Activated gamma-delta T cell treated with anti-CD3 and anti-CD28 coated beads, Interleukin-2, amount 50 U/mL, for 16 hours (primary cell): ENCODE results near the gene AFF1.
A peak's percentile ranks its signal among the peaks of the same experiment; 100 is the strongest.
"Not testable (repeated sequence)": the region's sequence is repeated elsewhere in the genome, so short reads cannot be mapped to it uniquely, and the experiment has no call there.

ENCODE experiments used
- DNase-seq: peaks from one replicate; pipeline ENCODE4 v3.0.0-alpha.2; 2020; ENCODE audit warnings: low read depth

The AFF1 gene

DNA sequence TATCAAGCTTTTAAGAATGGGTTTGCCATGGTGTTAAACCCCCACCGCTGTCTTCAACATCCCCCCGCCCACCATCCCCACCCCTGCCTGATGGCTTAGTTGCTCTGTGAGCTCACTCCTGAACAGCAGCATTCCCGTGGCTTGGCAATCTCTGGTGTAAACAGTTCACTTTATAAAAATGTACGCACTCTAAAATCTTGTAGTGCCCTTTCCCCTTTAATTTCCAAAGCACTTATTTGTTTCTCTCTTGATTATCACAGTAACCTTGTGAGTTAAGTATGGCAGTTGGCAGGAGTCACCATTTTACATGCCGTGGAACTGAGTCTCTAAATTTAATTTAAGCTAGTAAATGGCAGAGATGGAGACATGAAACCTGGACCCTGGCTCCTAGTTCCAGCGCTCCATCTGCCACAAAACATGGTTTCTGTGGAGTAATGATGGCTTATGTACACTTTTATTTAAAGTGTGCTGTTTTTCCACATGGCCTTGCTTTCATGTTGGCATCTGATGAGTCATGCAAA lies 123.1 kb downstream of the AFF1 start:
- DNase-seq = no peak

DNA sequence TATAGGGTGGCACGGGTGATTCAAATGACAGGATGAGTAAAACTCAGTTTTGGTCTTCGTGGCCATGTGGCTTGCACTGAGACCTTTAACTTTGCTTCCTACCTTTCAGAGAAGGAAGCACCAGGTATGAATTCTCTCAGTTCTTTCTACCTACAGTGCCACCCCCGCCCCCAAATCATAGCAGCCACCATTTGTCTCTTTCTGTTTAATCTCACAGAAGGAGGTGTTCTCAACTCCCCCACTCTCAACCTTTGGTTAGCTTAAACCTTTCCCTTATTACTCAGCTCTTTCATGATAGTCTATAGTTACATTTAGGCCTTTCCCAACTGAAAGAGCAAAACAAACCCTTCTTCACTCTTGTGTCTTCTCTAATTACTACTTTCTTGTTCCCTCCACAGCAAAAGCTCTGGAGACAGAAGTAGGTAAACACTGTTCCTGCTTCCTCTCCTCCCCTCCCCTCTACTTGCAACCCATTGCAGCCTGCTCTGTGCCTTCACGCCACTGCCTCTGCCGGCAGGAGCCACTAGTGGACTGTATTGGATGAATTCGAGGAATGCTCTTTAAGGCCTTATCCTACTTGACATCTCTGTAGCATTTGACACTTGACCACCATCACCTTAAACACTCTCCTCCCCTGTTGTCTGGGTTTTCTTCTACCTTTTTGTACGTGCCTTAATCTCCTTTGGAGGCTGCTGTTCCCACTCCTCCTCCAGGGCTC lies 123.7 kb downstream of the AFF1 start:
- peak; percentile 24 for DNase-seq

DNA sequence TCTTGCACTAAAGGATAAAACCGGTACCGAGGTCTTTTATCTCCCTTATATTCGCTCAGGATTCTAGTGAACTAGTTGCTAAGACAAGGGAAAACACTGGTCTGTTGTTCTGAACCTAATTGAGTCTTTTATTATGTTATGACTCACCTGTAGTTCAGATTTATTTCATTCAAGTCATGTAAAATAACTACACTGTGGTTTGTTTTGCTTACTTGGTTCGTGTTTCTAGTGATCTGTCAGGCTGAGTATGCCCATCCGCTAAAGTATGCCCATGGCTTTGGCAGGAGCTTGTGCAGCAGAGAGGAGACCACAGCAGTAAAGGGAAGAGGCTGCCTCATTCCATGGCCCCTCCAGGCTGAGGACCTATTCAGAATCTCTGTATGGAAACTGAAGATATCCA lies 126.1 kb downstream of the AFF1 start:
- DNase-seq = no peak

DNA sequence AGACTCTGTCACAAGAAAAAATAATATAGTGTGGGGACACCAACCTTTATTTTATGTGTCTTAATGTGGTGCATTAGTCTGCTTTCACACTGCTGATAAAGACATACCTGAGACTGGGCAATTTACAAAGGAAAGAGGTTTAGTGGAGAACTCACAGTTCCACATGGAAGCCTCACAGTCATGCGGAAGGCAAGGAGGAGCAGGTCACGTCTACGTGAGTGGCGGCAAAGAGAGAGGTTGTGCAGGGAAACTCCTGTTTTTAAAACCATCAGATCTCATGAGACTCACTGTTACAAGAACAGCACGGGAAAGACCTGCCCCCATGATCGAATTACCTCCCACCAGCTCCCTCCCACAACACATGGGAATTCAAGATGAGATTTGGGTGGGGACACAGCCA lies 130.2 kb downstream of the AFF1 start:
- no peak for DNase-seq

DNA sequence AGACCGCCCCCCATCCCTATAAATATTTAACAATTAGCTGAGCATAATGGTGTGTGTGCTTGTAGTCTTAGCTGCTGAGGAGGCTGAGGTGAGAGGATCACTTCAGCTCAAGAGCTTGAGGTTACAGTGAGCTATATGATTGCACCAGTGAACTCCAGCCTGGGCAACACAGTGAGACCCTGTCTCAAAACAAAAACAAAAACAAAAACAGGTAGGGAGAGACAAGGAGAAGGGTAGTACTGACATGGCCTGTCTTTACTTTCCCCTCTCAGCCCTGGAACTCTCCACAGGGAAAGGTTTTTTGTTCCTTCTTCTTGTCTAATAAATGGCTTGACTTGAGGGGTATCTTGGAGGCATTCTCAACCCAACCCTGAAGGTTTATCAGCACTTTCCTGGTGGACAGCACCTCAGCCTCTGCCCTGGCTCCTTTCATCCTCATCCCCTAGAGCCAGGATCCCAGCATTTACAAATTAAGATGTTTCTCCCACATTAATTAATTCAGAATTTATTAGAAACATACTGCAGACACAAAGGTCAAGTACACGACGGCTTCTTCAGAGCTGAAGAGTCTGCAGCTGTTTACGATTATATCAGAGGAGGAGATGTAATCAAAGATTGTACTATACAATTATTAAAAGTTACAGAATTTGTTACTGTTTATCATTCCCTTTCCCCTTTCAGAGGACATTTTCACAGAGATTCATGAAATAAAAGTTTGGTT lies 131.8 kb downstream of the AFF1 start:
- DNase-seq = no peak

DNA sequence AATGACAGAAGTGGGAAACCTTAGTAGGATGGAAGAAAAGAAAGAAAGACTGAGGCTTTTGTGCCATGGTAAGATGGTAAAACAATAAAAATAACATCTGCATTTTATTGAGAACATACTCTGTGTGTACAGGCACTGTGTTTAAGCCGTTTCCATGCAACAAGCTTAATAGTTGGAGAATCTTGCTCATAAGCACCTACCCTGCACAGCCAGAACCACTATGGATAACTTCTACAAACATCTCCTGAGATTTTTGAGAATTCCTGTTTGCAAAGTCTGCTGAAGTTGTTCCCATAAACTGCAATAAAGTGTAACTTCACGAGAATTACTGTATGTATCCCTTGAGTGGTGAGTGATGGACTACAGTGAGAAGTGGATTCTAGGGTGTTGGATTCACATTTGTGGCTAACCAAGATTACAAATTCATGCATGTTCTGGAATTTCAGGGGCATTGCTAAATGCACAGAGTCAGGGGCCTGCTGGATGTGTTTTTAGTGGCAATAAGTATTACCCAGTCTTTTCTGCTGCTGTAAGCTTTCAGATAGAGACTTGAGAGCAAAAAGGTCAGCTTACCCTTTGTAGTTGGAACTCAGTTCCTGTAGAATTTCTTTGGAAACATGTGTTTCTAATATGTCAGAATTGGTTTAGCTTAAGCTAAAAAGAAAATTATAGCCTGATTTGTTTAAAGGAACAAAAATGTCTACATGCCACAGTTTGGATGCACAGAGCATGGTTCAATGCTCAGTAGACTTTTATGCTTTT lies 132.5 kb downstream of the AFF1 start:
- no peak for DNase-seq

DNA sequence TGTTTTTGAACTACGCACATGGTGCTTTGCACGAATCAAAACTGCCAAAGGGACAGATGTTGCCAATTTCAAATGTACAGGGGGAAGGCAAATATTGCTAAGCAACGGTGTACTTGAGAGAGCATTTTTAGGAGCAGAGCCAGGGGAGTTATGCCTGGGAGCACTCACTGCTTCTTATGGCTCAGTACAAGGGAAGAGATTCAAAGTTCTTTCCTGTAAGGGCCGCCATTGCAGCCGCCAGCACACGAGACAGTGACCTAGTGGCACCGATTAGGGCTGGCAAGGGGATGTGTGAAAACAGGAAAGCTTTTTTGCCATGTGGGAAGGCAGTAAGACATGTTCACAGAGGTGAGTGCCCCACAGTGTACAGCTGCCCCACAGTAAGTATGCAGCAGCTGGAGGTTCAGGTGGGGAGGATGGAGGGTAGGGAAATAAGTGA lies 133.8 kb downstream of the AFF1 start:
- no peak for DNase-seq

DNA sequence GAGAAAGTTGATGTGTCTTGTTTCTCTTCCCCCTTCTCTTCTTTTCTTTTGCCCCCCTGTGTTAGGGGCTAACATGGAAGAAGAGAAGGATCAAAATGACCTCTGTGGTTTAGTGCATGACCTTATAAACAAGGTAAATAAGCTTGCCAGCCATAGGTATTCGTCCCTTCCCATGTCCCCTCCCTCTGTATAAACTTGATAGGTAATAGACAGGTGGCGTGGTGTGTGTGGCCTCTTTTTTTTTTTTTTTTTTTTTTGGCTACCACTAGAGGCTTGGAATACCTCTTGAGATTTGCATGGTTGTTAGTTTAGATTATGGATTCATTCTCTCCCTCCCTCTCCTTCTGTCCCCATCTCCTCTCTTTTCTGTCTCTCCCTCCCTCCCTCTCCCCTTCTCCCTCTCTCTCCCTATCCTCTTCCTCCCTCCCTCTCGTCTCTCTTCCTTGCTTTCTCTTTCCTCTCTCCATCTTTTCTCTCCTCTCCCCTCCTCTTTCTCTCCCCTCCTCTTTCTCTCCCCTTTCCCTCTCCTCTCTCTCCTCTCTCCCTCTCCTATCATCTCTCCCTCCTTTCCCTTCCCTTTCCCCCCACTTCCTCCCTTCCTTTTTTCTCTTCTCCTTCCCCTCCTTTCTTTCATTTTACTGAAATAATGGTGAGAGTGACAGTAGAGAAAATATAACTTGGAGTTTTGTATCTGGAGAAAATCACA lies 134.4 kb downstream of the AFF1 start:
- DNase-seq = no peak

DNA sequence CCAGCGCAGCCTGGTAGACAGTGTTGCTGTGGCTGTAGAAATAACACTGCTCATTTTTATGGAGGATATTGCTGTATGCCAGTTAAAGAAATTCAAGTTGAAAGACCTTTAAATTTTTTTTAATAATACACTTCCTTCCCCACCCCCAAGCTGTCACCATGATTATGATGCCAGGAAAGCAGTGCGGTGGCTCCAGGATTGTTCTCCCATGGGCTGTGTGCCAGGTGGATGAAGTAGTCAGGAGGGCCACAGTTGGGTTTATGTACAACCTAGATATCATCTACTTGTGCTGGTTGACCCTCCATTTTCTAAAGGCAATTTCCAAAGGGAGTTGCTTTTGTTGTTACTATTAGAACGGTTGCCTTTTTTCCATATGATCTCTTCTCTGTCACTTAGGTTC lies 136.6 kb downstream of the AFF1 start:
- DNase-seq = no peak

DNA sequence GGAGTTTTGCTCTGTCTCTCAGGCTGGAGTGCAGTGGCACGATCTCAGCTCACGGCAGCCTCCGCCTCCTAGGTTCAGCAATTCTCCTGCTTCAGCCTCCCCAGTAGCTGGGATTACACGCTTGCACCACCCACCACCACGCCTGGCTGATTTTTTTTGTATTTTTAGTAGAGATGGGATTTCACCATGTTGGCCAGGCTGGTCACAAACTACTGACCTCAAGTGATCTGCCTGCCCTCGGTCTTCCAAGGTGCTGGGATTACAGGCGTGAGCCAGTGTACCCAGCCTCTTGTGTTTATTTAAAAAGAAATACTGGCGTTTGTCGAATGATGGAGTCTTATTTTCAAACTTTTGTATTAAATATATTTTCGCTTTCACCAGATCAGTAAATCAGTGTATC lies 137.7 kb downstream of the AFF1 start:
- not testable (repeated sequence) for DNase-seq

DNA sequence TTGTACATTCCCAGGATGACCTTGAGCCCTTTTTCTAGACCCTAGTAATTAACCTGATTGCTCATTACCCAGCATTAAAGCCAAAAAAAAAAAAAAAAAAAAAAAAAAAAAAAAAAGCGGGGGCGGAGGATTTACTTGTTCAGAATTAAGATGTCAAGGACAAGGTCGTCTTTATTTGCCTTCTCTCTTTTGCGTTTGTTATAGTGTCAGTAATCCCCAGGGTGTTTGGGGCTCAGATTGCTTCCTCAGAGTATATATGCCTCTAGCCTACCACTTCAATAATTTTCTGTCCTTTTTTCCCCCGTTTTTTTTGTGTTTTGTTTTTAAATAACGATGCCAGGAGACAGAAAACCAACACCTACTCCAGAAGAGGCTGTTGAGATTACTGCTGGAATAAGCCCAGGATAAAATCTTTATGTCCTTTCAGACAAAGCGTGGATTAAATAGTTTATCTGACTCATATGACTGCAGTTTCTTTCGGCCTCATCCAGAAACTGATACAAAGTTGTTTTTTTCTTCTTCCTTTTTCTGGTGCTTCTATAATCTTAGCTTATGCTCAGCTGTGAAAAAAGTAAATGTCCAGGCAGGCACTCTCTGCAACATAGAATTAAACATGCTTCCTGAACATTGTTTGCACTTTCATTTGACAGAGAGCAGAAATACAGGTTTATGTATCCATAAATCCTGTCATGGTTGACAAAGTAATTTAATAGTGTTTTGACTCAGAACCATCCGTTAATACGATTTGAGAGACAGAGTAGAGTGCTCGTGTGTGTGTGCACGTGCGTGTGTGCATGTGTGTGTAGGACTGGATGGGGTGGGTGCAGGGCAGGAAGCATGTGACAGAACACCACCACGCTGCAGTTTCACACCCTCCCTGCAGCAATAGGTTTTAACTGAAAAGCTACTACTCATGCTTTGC lies 138.6 kb downstream of the AFF1 start:
- peak; percentile 19 for DNase-seq

DNA sequence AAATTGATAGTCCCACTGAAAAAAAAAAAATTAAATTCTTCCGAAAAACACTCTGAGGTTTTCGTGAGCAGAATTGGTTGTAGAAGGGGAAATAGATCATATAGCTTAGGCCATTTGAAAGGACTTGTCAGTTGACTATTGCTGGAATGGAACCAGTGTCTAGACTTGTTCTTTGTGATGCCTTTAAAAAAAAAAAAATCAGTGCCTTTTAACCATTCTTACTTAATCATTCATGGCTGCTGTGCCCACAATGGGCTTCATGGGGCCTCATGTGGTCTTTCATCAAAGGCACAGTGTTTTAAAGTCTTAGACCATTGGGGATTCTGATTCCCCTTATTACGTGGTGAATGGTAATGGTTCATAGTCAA lies 139.3 kb downstream of the AFF1 start:
- DNase-seq = no peak

DNA sequence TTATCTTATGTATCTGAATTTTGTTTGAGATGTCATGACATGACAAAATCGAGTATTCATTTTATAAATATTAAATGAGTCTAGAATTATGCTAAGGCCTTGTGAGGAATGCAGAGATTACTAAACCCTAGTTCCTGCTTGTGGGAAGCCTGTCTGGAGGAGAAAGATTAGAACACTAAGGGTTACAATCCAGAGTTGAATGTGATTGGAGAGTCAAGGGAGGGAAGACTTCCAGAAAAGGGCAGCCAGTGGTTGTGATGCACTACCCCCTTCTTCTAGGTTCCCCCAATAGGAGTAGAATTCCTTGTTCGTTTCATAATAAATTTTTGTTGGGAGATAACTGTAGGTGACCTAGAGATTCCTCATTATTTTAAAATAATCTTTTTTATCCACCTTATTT lies 141.1 kb downstream of the AFF1 start:
- no peak for DNase-seq

DNA sequence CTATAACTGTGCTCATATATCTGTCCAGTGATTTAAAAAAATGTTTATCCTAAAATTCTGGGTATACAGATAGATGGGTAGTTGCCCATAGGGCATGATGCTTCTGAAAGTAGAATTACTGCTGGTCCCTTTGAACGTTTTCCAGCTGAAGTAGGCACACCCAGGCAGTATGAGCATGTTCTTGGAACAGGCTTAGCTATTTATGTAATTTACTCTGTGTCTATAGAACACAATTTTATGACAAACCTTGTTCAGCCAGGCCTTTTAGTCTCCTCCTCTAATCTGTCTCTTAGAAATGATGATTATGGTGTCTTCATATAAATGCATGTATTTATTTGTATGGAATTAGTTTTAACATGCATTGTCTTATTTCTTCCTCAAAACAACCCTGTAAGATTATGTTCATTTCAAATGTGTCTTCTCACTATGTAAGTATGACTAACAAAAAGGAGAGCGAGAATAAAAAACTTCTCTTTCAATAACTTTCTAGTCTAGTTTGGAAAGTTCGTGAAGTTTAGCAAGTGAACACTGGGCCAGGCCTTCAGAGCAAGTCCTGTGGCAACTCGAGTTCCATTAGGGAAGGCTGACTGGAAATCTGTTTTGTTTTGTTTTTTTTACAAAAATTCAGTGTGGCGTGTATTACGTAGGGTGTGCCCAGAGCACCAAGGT lies 142.0 kb downstream of the AFF1 start:
- no peak for DNase-seq

DNA sequence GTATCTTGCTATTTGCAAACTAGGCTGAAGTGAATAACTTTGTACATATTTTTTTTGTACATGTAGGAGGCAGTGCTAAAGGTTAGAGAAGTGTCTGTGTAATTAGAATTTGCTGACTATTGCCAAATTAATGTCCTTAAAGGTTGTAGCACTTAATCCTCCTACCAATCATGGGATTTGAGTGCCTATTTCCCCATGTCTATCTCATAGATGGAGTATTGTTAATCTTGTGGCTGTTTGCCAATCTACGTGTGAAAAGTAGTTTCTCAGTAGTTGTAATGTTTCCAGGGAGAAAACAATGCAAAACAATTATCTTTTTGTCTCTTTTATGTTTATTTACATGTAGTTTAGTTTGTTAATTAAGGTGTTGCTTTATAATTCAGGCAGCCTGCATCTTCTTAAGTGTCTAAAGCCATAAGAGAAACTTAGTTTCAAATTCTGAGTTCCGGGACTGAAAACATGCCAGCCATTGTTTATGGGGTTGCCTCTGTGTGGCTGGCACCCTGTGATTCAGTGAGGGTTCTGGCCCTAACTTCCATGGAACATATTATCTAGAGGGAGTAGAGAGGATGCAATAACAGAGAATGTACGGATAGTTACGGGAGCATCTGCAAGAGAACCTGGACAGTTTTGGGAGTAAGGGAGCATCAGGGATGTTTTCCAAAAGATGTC lies 143.2 kb downstream of the AFF1 start:
- no peak for DNase-seq

DNA sequence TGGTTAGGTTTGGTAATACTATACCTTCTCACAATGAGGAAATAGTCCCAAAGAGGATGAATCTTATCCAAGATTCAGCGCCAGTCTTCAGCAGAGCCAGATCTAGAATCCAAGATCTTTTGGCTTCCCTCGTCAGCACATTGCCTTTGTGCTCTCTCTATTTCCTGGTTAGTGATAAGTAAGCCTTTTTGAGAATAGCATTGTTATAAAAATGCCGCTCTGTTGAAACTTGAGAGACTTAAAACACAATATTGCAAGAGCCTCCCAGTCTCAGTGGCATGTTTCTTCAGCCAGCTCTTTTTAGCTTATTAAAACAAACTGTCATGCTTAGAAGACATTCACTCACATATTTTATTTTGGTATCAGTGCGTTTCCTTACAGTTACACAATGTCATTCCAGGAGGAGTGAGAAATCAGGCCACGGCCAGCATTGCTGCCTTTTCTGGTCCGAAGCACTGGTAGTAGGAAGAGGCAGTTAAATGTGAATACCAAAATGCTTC lies 144.2 kb downstream of the AFF1 start:
- no peak for DNase-seq

DNA sequence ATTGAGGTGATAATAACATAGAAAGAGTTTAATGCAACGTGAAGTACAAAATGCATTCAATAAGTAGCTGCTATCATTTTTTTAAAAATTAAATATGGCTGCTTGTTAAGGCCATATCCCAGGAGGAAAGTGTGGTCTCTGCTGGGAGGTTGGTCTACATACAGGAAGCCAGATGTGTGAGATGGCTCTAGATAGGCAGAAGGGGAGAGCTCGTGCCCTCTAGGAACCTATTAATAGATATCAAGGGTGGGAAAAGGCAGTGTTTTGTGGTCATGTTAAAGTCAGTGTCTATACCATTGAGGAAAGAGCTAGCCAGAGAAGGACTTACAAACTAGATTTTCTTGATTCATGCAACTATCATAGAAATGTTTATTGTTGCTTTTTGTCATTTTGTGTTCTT lies 145.2 kb downstream of the AFF1 start:
- DNase-seq = no peak

DNA sequence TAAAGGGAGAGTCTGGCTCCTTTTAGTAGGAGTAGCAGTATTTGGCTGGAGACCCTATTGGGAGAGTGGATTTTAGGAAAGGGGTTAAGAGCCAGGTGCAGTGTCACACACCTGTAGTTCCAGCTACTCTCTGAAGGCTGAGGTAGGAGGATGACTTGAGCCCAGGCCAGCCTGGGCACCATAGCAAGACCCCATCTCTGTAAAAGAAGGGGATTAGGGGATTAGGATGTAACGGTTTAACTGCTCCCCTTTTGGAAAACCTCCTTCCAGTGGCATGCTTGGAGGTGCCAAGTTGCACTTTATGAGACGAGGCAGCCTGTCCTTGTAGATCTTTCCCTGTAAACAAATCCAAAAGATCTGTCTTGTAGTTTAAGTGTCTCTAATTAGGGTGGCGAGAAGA lies 145.7 kb downstream of the AFF1 start:
- no peak for DNase-seq

DNA sequence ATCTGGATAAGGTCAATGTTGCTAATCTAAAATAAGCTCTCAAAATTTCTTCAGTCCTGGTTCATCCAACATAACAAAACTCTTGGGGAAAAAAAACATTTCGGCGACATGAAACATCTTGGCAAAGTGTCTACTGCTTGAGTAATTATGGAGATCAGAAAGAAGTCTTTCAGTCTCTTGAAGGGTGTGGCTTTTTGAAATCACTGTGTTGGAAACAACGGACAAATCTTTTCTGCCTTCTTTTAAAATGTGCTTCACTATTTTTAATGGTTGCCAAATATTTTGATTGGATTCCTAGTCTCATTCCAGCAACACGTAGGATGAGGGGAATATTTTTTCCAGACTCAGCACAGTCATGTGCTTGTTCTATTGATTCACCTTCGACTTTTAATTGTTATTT lies 147.0 kb downstream of the AFF1 start:
- DNase-seq = no peak

DNA sequence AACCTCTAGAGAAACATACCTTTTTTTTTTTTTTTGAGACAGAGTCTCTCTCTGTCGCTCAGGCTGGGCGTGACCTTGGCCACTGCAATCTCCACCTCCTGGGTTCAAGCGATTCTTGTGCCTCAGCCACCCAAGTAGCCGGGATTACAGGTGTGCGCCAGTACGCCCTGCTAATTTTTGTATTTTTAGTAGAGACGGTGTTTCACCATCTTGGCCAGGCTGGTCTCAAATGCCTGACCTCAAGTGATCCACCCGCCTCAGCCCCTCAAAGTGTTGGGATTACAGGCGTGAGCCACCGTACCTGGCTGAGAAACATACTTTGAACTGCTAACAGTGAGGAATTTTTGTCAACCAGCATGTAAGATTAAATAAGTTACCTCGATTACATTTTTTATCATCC lies 150.9 kb downstream of the AFF1 start:
- DNase-seq = not testable (repeated sequence)
